ENCODE results near the gene ANKRD16.
"Not testable (repeated sequence)": the region's sequence is repeated elsewhere in the genome, so short reads cannot be mapped to it uniquely, and the experiment has no call there.

Gene ANKRD16

GRCh38 chr10:5902511-5903274 lies 13.0 kb upstream of the ANKRD16 start:
- no peak for DNase-seq

GRCh38 chr10:5900247-5900646 lies 10.6 kb upstream of the ANKRD16 start:
- no peak for DNase-seq

- no peak for DNase-seq
These were observed 8.5 kb upstream of the ANKRD16 start for GRCh38 chr10:5898163-5898562.

GRCh38 chr10:5897504-5897903 lies 7.8 kb upstream of the ANKRD16 start:
- DNase-seq: no peak

GRCh38 chr10:5897053-5897340 lies 7.3 kb upstream of the ANKRD16 start:
- no peak for DNase-seq

- no peak for DNase-seq
These were observed 6.7 kb upstream of the ANKRD16 start for GRCh38 chr10:5896208-5897052.

- DNase-seq: no peak
These were observed 6.1 kb upstream of the ANKRD16 start for GRCh38 chr10:5895804-5896203.

GRCh38 chr10:5895365-5895764 lies 5.7 kb upstream of the ANKRD16 start:
- no peak for DNase-seq

GRCh38 chr10:5894873-5895272 lies 5.2 kb upstream of the ANKRD16 start:
- no peak for DNase-seq

GRCh38 chr10:5894403-5894802 lies 4.7 kb upstream of the ANKRD16 start:
- DNase-seq: no peak

GRCh38 chr10:5893321-5893720 lies 3.6 kb upstream of the ANKRD16 start:
- DNase-seq: no peak

- DNase-seq: no peak
These were observed 2.3 kb upstream of the ANKRD16 start for GRCh38 chr10:5892007-5892406.

GRCh38 chr10:5891009-5891408 lies 1.3 kb upstream of the ANKRD16 start:
- DNase-seq: no peak

- peak in 2 of 3 experiments; percentile 1 to 20 for DNase-seq
These were observed 791 bp upstream of the ANKRD16 start for GRCh38 chr10:5890452-5890915.

GRCh38 chr10:5888843-5889623 lies 660 bp downstream of the ANKRD16 start:
- DNase-seq: peak; percentile 7 to 64 (median 45)

GRCh38 chr10:5888351-5888750 lies 1.3 kb downstream of the ANKRD16 start:
- DNase-seq: no peak

GRCh38 chr10:5887641-5888040 lies 2.1 kb downstream of the ANKRD16 start:
- DNase-seq: no peak

GRCh38 chr10:5887029-5887428 lies 2.7 kb downstream of the ANKRD16 start:
- no peak for DNase-seq

- no peak for DNase-seq
These were observed 4.1 kb downstream of the ANKRD16 start for GRCh38 chr10:5885619-5886018.

- DNase-seq: no peak
These were observed 6.7 kb downstream of the ANKRD16 start for GRCh38 chr10:5882961-5883360.

- not testable (repeated sequence) for DNase-seq
These were observed 12.7 kb downstream of the ANKRD16 start for GRCh38 chr10:5877041-5877440.

- DNase-seq: no peak
These were observed 13.4 kb downstream of the ANKRD16 start for GRCh38 chr10:5876181-5876768.

- peak; percentile 30 to 67 (median 37) for DNase-seq
These were observed 16.1 kb downstream of the ANKRD16 start for GRCh38 chr10:5873515-5873995.

All from NCI-H1417 (cell line).